Parathyroid adenoma (tissue), 2 donors: ENCODE data around the gene GPSM1.

ENCODE experiments used
- H2AFZ ChIP-seq: fragments of 300-600 bp; sonication (generic); one replicate; pipeline ENCODE4 v1.7.0; 2017; ENCODE audit warnings: antibody characterized with exemption, mild to moderate bottlenecking
- H3K27ac ChIP-seq: fragments of 300-600 bp; sonication (generic); one replicate; pipeline ENCODE4 v1.7.0; 2017
- H3K27me3 ChIP-seq: fragments of 300-600 bp; sonication (generic); one replicate; pipeline ENCODE4 v1.7.0; 2017; ENCODE audit warnings: low read length; ENCODE audit not compliant: control insufficient read depth, insufficient read depth
- H3K36me3 ChIP-seq: fragments of 300-600 bp; sonication (generic); one replicate; pipeline ENCODE4 v1.7.0; 2017; ENCODE audit warnings: low read length; ENCODE audit not compliant: control insufficient read depth, insufficient read depth
- H3K4me1 ChIP-seq: fragments of 300-600 bp; sonication (generic); one replicate; pipeline ENCODE4 v1.7.0; 2017; ENCODE audit warnings: control low read depth
- H3K4me2 ChIP-seq: fragments of 300-600 bp; sonication (generic); one replicate; pipeline ENCODE4 v1.7.0; 2017; ENCODE audit warnings: low read length
- H3K4me3 ChIP-seq: fragments of 300-600 bp; sonication (generic); one replicate; pipeline ENCODE4 v1.7.0; 2017; ENCODE audit warnings: low read depth, low read length
- H3K79me2 ChIP-seq: fragments of 300-600 bp; sonication (generic); one replicate; pipeline ENCODE4 v1.7.0; 2017; ENCODE audit warnings: control low read depth
- H3K9ac ChIP-seq: fragments of 300-600 bp; sonication (generic); one replicate; pipeline ENCODE4 v1.7.0; 2017; ENCODE audit warnings: mild to moderate bottlenecking
- H3K9me3 ChIP-seq: fragments of 300-600 bp; sonication (generic); one replicate; pipeline ENCODE4 v1.7.0; 2017; ENCODE audit warnings: low read length; ENCODE audit not compliant: control insufficient read depth
- CTCF ChIP-seq: fragments of 300-600 bp; sonication (generic); IDR thresholded peaks from one replicate; pipeline ENCODE4 v1.7.0; 2017; ENCODE audit warnings: antibody characterized with exemption, mild to moderate bottlenecking
- donor health status: primary hyperparathyroidism.

The GPSM1 gene

GRCh38 chr9:136327304-136327974, at the start of gene GPSM1:
TSS of gene GPSM1 (plus strand) at chr9:136327539. CDS start at chr9:136327696, 157 bp downstream.
- H3K9ac ChIP-seq: no peak within 1 kb of the TSS
- H3K36me3 ChIP-seq: no peaks in the 10 kb centered on the region
- H3K27me3 ChIP-seq: no peaks in the 10 kb centered on the region
- peak within 1 kb of the TSS; percentile 66 for H2AFZ ChIP-seq
- peak within 1 kb of the TSS; percentile 38 for H3K4me3 ChIP-seq
- H3K9me3 ChIP-seq: no peaks in the 10 kb centered on the region
- H3K4me1 ChIP-seq: no peaks in the 10 kb centered on the region
- no peak within 1 kb of the TSS for H3K27ac ChIP-seq
- H3K4me2 ChIP-seq: peak within 1 kb of the TSS; percentile 87
- H3K79me2 ChIP-seq: no peaks in the 10 kb centered on the region
- no peak for TF ChIP-seq CTCF

- H3K27me3 ChIP-seq: no peaks in the 10 kb centered on the region
- no peaks in the 10 kb centered on the region for H3K36me3 ChIP-seq
- no peak overlapping the region for H3K4me2 ChIP-seq
- no peaks in the 10 kb centered on the region for H3K79me2 ChIP-seq
- no peak overlapping the region for H3K9ac ChIP-seq
- H3K27ac ChIP-seq: no peak overlapping the region
- no peak for TF ChIP-seq CTCF
- H2AFZ ChIP-seq: no peak overlapping the region
- H3K4me1 ChIP-seq: peaks cover 2% of the 10 kb centered on the region
- H3K4me3 ChIP-seq: no peak overlapping the region
- no peaks in the 10 kb centered on the region for H3K9me3 ChIP-seq
Observed at GRCh38 chr9:136277746-136278145, 49.6 kb upstream of the GPSM1 start.

GRCh38 chr9:136278221-136278620, 49.1 kb upstream of the GPSM1 start:
- no peak overlapping the region for H3K4me3 ChIP-seq
- H3K9me3 ChIP-seq: no peaks in the 10 kb centered on the region
- H2AFZ ChIP-seq: no peak overlapping the region
- H3K27me3 ChIP-seq: no peaks in the 10 kb centered on the region
- H3K79me2 ChIP-seq: no peaks in the 10 kb centered on the region
- TF ChIP-seq CTCF: no peak
- no peak overlapping the region for H3K9ac ChIP-seq
- H3K36me3 ChIP-seq: no peaks in the 10 kb centered on the region
- no peak overlapping the region for H3K4me2 ChIP-seq
- no peak overlapping the region for H3K27ac ChIP-seq
- H3K4me1 ChIP-seq: peaks cover 2% of the 10 kb centered on the region

GRCh38 chr9:136278894-136279293, 48.4 kb upstream of the GPSM1 start:
- no peak for TF ChIP-seq CTCF
- H3K27me3 ChIP-seq: no peaks in the 10 kb centered on the region

GRCh38 chr9:136279471-136279870, 47.9 kb upstream of the GPSM1 start:
- Histone ChIP-seq H3K27me3 (no peaks in the 10 kb centered on the region), H2AFZ (no peak overlapping the region), H3K4me2 (no peak overlapping the region), H3K4me1 (peaks cover 6% of the 10 kb centered on the region), H3K79me2 (no peaks in the 10 kb centered on the region), H3K9me3 (no peaks in the 10 kb centered on the region), H3K4me3 (no peak overlapping the region), H3K27ac (no peak overlapping the region), H3K9ac (no peak overlapping the region), H3K36me3 (no peaks in the 10 kb centered on the region)
- TF ChIP-seq CTCF: no peak

More at GRCh38 chr9:136278894-136279293, 48.4 kb upstream of the GPSM1 start:
- Histone ChIP-seq H3K4me1 (peaks cover 6% of the 10 kb centered on the region), H3K79me2 (no peaks in the 10 kb centered on the region), H3K4me2 (no peak overlapping the region), H3K9me3 (no peaks in the 10 kb centered on the region), H3K4me3 (no peak overlapping the region), H3K36me3 (no peaks in the 10 kb centered on the region), H3K27ac (no peak overlapping the region), H2AFZ (no peak overlapping the region), H3K9ac (no peak overlapping the region)
